Peyer's patch (tissue), 4 donors: ENCODE data around the gene MCRIP2.

Source experiments
- POLR2A ChIP-seq, 2 donors: fragments of 450-650 bp; IDR thresholded peaks; one replicate each; pipeline ENCODE4 v1.5.1; 2017; ENCODE audit warnings: antibody characterized with exemption in 2 of 2, mild to moderate bottlenecking in 2 of 2, moderate library complexity in 2 of 2
- TF ChIP-seq, protein P1 (sequence below), 6 experiments: fragments of 450-650 bp in 4 of 6; fragments of 200-600 bp in 2 of 6; sonication (generic) in 1 of 6; IDR thresholded peaks; one replicate each; pipeline ENCODE4 v1.5.1; 2017 to 2019; ENCODE audit warnings: antibody characterized with exemption in 6 of 6, mild to moderate bottlenecking in 3 of 6, moderate library complexity in 1 of 6

DNA sequence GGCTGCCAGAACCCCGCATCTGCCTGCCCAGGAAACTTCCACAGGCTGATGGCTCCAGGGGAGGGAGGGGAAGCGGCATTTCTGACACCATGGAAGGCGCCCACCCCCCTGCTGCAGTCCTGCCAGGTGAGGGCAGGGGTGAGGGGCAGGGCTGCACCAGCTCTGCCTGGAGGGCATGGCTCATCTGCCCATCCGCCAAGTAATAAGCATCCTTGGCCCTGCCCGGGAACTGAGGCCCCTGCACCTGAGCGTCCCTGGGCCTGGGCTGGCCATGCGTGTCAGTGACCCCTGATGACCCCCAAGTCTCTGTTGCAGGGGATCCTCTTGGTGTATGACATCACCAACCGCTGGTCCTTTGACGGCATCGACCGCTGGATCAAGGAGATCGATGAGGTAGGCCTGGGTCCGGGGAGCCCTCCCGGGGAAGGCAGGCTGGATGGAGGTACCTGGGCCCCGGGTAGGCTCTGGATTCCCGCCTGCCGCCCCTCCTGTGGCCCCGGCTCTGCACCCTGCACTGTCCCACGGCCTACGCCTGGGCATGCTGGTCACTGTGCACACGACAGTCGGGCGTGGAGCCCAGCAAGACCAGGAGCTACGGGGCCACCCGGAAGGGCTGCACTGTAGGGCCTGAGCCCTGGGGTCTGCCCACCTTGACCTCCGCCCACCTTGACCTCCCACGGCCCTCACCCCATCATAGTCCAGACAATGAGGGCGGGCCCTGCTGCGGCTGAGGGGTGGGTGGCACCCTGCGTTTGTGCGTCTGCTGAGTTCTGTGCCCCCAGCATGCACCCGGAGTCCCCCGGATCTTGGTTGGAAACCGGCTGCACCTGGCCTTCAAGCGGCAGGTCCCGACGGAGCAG lies 16.3 kb upstream of the MCRIP2 start:
- TF ChIP-seq, protein P1, sequence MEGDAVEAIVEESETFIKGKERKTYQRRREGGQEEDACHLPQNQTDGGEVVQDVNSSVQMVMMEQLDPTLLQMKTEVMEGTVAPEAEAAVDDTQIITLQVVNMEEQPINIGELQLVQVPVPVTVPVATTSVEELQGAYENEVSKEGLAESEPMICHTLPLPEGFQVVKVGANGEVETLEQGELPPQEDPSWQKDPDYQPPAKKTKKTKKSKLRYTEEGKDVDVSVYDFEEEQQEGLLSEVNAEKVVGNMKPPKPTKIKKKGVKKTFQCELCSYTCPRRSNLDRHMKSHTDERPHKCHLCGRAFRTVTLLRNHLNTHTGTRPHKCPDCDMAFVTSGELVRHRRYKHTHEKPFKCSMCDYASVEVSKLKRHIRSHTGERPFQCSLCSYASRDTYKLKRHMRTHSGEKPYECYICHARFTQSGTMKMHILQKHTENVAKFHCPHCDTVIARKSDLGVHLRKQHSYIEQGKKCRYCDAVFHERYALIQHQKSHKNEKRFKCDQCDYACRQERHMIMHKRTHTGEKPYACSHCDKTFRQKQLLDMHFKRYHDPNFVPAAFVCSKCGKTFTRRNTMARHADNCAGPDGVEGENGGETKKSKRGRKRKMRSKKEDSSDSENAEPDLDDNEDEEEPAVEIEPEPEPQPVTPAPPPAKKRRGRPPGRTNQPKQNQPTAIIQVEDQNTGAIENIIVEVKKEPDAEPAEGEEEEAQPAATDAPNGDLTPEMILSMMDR (IDR thresholded peaks at IDR 0.05), result no peak
- TF ChIP-seq POLR2A (IDR thresholded peaks at IDR 0.05), result no peak
